Measurements from ENCODE around the gene C16orf54.
"Not testable (repeated sequence)": the region's sequence is repeated elsewhere in the genome, so short reads cannot be mapped to it uniquely, and the experiment has no call there.

C16orf54 gene

GRCh38 chr16:29740630-29741015 lies 5.2 kb downstream of the C16orf54 start:
- DNase-seq (ENCODE audit: low spot score), result not testable (repeated sequence)

DNA sequence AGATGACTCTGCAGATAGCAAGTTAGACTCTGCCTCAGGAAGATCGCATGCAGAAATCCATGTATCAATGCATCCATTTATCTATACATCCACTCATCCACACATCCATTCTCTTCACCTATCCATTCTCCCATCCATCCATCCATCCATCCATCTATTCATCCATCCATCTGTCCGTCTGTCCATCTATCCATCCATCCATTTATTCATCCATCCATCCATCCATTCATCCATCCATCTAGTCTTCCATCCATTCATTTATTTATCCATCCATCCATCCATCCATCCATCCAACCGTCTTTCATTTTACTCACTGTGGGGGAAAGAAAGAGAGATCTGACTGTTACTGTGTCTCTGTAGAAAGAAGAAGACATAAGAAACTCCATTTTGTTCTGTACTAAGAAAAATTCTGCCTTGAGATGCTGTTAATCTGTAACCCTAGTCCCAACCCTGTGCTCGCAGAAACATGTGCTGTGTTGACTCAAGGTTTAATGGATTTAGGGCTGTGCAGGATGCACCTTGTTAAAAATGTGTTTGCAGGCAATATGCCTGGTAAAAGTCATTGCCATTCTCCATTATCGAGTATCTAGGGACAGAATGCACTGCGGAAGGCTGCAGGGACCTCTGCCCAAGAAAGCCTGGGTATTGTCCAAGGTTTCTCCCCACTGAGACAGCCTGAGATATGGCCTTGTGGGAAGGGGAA lies 5.7 kb downstream of the C16orf54 start:
- DNase-seq (ENCODE audit: low spot score); FAIRE-seq: not testable (repeated sequence)

More at GRCh38 chr16:29740630-29741015, 5.2 kb downstream of the C16orf54 start:
- FAIRE-seq, result not testable (repeated sequence)

DNA sequence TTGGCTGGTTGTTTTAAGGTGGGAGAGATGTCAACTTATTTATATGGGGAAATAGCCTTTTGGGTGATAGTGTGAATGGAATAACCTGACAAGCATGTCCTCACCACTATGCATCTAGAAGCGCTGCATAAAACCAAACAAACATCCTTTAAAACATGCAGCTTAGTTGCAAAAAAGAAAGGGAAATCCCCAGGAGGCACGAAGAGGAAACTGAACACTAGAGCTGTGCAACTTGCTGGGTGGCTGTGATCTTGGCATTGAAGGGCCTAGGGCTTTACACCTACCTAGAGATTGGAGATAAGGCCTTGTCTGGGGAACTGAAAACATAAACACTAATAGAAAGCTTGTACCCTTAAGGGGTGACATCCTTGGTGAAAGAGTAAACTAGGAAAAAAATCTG lies 7.3 kb downstream of the C16orf54 start:
- DNase-seq (ENCODE audit: low spot score) (no peak), FAIRE-seq (no peak)

DNA sequence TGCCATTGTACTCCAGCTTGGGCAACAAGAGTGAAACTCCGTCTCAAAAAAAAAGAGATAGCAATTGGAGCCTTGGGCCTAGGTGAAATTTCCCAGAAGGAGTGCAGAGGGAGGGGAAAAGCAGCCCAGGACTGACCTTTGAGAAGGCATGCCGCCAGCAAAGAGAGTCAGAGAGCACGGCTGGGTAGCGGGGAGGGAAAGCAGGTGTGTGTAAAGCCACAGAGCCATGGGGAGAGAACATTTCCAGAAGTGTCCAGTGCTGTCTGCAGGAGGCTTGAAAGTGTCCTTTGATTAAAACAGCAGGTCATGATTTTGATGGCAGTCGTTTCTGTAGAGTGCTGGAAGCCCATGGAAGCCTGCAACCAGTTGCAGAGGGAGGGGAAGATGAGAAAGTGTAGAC lies 8.1 kb downstream of the C16orf54 start:
- DNase-seq (ENCODE audit: low spot score) (no peak), FAIRE-seq (no peak)

GRCh38 chr16:29736764-29737163 lies 9.0 kb downstream of the C16orf54 start:
- DNase-seq (ENCODE audit: low spot score), result no peak
- no peak for FAIRE-seq

DNA sequence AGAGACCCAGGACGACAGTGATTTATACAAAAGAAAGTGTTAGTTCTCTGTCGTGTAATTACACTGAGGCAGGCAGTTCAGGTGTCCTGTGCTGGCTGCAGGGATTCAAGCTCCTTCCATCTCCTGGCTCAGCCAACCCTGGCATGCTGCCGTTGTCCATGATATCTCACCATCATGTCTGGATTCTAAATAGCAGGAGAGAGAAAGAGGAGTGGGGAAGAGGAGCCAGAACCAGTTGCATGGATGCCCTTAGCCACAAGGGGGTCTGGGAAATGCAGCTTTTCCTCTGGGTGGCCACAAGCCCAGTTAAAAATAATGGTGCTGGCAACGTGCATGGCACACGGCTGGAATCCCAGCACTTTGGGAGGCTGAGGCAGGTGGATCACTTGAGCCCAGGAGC lies 9.7 kb downstream of the C16orf54 start:
- DNase-seq (ENCODE audit: low spot score) (no peak), FAIRE-seq (no peak)

GRCh38 chr16:29734786-29735185 lies 11.0 kb downstream of the C16orf54 start:
- no peak for DNase-seq (ENCODE audit: low spot score)

GRCh38 chr16:29731768-29732601 lies 13.8 kb downstream of the C16orf54 start:
- DNase-seq (ENCODE audit: low spot score); FAIRE-seq: not testable (repeated sequence)

More at GRCh38 chr16:29734786-29735185, 11.0 kb downstream of the C16orf54 start:
- FAIRE-seq, result no peak

- DNase-seq (ENCODE audit: low spot score), result no peak
- FAIRE-seq, result no peak
These were observed 15.1 kb downstream of the C16orf54 start for GRCh38 chr16:29730649-29731048.

GRCh38 chr16:29729116-29729521 lies 16.7 kb downstream of the C16orf54 start:
- FAIRE-seq, result no peak

GRCh38 chr16:29727452-29727851 lies 18.3 kb downstream of the C16orf54 start:
- FAIRE-seq (no peak), DNase-seq (ENCODE audit: low spot score) (no peak)

More at GRCh38 chr16:29729116-29729521, 16.7 kb downstream of the C16orf54 start:
- peak; percentile 38 for DNase-seq (ENCODE audit: low spot score)

GRCh38 chr16:29726845-29727377 lies 18.9 kb downstream of the C16orf54 start:
- DNase-seq (ENCODE audit: low spot score), result no peak
- no peak for FAIRE-seq

- DNase-seq (ENCODE audit: low spot score), result peak; percentile 66
These were observed 24.5 kb downstream of the C16orf54 start for GRCh38 chr16:29721167-29721879.

DNA sequence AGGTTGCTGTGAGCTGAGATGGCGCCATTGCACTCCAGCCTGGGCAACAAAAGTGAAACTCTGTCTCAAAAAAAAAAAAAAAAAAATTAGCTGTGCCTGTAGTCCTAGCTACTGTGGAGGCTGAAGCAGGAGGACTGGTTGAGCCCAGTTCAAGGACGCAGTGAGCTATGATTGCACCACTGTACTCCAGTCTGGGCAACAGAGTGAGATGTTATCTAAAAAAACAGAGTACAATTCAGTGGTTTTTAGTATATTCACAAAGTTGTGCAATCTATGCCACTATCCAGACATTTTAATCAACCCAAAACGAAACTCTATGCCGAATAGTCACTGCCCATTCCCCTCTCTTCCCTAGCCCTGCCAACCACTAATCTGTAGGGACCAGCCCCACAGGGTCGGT lies 25.1 kb downstream of the C16orf54 start:
- DNase-seq (ENCODE audit: low spot score), result no peak
- FAIRE-seq, result no peak

More at GRCh38 chr16:29721167-29721879, 24.5 kb downstream of the C16orf54 start:
- not testable (repeated sequence) for FAIRE-seq

GRCh38 chr16:29719063-29719462 lies 26.7 kb downstream of the C16orf54 start:
- FAIRE-seq (no peak), DNase-seq (ENCODE audit: low spot score) (no peak)

GRCh38 chr16:29717113-29717512 lies 28.7 kb downstream of the C16orf54 start:
- FAIRE-seq, result no peak
- DNase-seq (ENCODE audit: low spot score), result no peak

DNA sequence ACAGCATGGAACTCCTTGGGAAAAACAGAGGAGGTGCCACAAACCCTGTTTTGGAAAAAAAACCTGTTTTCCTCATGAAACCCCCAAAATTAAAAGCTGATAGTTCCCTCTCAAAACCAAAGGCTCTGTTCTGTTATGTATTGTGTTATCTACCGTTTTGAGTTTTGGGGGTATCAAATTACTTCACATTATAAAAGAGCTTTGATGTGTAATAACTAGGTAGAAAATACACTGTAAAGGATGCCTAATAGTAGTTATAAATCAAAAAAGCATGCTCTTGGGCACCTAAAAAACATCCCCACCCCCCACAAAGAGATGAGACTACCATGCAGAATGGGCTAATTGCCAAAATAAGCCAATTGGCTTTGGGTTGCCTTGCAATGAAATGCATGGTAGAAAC lies 30.8 kb downstream of the C16orf54 start:
- no peak for DNase-seq (ENCODE audit: low spot score)
- no peak for FAIRE-seq

- FAIRE-seq, result no peak
These were observed 31.4 kb downstream of the C16orf54 start for GRCh38 chr16:29714396-29714795.

GRCh38 chr16:29712809-29713208 lies 33.0 kb downstream of the C16orf54 start:
- no peak for FAIRE-seq
- no peak for DNase-seq (ENCODE audit: low spot score)

More at GRCh38 chr16:29714396-29714795, 31.4 kb downstream of the C16orf54 start:
- no peak for DNase-seq (ENCODE audit: low spot score)

DNA sequence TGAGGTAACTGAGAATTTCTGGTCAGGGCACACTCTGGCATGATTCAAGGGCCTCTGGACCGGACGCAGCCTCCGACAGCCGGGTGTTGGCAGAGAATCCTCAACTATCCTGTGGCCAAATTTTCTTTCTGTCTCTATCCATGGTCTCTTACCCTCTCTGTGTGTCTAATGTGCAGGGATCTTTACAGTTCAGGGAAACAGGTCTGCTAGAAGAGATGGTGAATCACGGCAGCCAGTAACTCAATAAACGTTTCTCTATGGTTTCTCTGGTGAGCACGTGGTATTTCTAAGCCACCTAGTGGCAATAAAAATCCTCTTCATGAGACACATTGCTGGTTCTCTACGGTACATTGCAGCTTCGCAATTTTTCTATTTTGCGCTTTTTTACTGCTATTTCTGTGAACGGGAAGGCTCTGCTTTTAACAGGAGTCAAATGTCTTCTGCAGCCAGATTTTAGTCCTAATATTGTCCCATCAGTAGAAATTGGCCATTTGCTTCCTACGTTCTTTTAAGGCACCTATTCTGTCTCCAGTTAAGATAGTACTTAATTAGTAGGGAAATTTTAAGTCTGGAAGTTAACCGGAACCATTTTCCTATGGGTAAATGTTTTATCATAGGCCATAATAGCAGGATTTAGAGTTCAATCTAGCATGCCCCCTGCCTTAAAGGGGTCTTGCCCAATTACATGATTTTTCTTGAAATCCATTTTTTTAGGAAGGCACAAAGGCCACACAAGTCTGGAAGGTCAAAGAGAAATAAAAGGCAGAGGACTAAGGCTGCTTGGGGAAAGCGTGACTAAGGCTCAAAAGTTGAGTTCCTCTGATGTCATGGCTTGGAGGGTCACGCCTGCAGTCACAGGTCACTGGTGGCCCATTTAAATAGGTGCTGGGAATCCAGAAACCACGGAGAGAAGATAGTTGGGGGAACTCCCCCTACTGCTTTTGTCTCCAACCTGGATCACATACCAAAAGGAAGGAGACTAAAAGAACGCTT lies 35.3 kb downstream of the C16orf54 start:
- peak; percentile 40 for DNase-seq (ENCODE audit: low spot score)
- peak; percentile 26 for FAIRE-seq

Measured in RCC 7860 (cell line).